ENCODE results near the gene TET3.

GRCh38 chr2:73947412-73948018 is 37.2 kb upstream of the TET3 start:
- TF ChIP-seq CTCF (conservative IDR thresholded peaks at IDR 0.05; ENCODE audit: low read depth, low read length) (no peak), EZH2 (IDR thresholded peaks at IDR 0.05; ENCODE audit: low read length, unreplicated experiment) (no peak), EZH2phosphoT487 (IDR thresholded peaks at IDR 0.05; ENCODE audit: borderline replicate concordance, low read length) (no peak)
